HG03575 (cell line): Measurements from ENCODE around the gene OTX1.

Source experiments
- ATAC-seq: cut with Tn5 transposase; IDR thresholded peaks from one replicate; pipeline ENCODE4 v1.9.1; 2021; ENCODE audit not compliant: unreplicated experiment, insufficient number of reproducible peaks, low FRiP score; ENCODE audit errors: extremely low read depth

OTX1 gene

GRCh38 chr2:63044362-63045327 lies 6.0 kb upstream of the OTX1 start:
- ATAC-seq: no peak

GRCh38 chr2:63046552-63046951 lies 4.1 kb upstream of the OTX1 start:
- ATAC-seq: no peak

DNA sequence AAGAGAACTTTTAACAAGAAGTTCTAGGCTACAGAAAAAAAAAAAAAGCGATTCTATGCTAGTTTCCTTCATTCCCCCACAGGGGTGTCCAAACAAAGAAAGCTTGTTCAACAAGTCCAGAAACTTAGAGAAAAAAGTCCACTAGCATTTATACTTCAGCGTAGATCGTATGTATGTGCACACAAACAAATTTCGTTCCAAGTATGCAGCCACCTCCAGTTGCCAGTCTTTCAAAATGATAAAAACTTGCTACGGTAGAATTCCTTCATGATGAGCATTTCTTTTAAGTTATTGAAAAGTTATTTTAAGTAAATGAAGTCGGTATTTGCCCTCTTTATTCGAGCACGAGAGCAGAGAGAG lies 3.7 kb upstream of the OTX1 start:
- no peak for ATAC-seq

- no peak for ATAC-seq
These were observed 3.0 kb upstream of the OTX1 start for GRCh38 chr2:63047321-63048279.

- no peak for ATAC-seq
These were observed 2.1 kb upstream of the OTX1 start for GRCh38 chr2:63048367-63049171.

- ATAC-seq: no peak
These were observed 1.2 kb upstream of the OTX1 start for GRCh38 chr2:63049211-63049969.

GRCh38 chr2:63049970-63050333 lies 678 bp upstream of the OTX1 start:
- ATAC-seq: no peak

DNA sequence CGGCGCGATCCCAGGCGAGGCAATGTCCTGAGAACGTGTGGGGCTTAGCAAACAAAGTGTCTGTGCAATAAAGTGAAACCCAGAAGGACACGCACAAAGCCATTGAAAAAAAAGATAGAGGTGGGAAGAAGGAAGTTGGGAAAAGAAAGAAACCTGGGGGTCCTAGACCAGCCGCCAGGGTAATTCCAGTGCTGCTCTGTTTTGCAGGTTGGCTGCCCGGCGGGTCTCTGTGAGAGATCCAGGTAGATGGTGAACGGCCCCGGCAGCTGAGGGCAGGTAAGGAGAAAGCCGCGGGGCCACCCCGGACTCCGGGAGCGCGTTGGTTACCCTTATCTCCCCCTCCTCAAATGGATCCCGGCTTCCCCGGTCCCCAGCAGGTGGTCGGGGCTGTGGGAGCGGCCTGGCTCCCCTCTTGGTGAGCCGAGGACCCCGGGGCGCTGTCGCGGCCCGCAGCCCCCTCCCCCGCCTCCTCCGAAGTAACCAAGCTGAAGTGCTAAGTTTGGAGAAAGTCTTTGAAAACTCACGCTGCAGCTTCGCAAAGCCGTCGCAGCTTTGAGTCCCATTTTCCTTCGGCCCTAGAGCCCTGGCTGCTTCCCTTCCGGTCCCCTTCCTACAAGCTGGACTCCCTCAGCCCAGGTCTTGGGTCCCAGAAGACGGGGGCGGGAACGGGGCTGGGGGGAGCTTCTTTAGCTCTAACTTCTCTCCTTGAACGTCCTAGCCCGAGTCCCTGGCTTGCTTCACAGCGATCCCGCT lies 588 bp downstream of the OTX1 start:
- ATAC-seq: no peak

DNA sequence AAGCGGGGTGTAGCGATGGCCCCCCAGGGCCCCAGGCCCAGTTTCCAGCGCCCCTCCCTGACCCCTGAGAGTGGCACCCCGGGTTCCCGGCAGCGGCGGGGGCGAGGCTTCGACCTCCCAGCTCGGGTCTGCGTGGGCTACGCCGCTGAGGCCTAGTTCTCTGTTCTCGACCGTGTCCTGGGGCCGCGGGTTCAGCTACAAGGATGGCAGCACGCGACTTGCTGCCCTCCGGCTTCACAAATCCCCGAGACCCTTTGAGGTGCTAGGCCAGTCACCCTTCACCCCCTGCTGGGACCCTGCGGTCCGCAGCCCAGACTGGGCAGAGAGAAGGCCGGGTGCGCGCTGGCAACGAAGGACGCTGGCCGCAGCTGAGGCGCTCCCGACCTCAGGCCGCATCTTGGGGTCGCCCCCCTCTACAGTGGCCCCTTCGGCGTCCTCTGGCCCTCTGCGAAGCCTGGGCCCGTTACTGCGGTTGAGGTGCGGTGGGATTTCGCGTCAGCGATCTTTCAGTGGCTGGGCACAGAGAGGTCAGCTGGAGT lies 1.2 kb downstream of the OTX1 start:
- no peak for ATAC-seq

DNA sequence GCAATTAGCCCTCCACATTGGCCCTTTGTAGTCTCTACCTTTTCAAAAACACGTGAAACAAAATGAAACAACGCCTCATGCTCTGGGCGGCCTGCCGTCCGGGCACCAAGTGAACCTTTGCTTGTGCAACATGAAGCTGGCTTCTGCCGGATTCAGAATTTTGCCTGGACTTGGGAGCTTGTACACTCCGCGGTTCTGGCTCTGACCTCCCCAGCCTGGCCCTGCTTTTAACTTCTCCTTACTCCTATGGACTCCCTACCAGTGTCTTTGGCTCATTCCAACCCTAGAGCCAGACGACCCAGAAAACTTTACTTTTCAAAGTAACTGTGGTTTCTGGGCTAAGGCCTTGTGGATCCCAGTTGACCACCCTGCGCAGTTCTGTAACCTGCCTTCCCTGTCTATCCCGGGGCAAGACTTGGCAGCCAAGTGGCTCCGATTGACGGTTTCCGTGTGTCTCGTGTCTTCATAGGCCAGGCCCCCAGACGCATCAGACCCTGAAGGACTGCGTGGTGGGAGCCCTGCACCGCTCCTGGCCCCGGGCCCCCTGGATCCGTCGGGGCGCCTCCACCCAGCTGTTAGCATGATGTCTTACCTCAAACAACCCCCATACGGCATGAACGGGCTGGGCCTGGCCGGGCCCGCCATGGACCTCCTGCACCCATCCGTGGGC lies 1.9 kb downstream of the OTX1 start:
- ATAC-seq: no peak

DNA sequence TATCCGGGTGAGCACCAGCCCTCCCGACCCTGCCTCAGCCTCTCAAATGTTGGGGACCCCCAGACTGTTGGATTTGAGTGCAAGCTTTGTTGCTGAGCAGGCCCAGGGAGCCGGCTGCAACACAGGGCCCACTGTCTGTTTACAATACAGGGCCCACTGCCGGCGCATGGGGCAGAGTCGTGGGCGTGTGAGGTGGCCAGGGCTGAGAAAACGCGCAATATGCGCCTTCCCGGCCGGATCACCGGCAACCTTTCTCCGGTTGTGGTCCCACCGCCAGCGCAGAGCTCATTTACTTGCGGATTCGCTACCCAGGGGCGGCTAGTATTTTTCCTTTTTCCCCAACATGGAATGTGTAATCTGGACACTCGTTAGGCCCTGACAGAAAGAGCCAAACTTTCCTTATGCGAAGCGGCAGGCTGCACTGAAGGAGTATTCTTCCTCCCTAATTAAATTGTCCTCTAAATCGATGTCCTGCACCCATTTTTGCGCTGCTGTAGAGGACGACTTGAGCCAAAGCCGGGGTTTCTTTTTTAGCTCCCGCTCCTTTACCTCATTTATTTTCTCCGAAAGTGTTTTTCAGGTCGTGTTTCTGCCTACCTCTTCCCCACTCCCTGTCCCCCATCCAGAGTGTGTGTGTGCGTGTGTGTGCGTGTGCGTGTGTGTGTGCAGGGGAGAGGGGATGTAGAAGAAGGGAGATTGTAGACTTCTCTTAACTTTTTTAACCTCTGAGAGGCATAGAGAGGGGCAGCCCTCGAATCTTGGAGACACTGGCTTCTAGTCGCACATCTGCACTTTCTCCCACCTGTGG lies 2.7 kb downstream of the OTX1 start:
- no peak for ATAC-seq

DNA sequence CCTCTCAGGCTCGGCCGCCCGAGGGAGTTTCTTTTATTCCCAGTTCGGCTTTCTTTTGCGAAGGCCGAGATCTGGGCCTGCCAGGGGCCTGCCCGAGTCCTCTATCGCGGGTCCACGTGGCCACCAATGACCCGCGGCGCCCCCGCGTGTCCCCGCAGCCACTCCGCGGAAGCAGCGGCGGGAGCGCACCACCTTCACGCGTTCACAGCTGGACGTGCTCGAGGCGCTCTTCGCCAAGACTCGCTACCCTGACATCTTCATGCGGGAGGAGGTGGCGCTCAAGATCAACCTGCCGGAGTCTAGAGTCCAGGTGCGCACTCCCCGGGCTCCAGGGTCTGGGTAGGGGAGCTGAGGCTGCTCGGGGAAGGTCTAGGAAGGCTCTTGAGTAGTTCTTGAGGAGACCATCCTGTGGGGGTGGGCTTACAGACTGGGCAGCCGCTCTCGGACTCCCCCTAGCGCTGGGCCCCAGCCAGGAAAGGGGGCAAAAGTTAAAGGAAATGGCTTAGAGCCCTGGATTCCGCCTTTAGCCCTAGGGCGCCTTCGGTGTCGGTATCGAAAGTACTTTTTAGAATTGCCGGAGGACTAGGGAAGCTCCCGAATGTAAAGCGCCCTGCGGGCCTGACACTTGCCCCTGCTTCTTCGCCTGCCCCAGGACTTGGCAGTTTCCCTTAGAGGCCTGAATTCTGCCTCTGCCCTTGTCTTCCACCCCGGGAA lies 3.4 kb downstream of the OTX1 start:
- no peak for ATAC-seq

DNA sequence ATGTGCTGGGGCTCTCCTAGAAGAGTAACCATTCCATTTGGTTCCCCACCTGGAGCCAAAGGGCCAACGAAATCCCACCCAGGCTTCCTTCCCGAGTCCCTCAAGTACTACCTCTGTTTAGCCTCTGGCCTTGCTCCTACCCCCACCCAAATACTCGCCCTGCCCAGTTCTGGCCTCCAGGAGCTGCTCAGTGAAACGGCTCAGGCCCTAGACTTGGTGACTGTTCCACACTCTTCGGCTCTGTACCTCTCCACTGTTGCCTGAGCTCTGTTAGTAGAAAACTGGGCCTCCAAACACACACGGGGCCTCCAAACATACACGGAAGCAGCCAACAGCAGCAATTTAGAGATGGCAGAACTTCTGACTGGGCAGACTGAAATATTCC lies 4.2 kb downstream of the OTX1 start:
- no peak for ATAC-seq

GRCh38 chr2:63055226-63056106 lies 4.8 kb downstream of the OTX1 start:
- ATAC-seq: no peak
